Stimulated activated CD8-positive, alpha-beta memory T cell treated with anti-CD3 and anti-CD28 coated beads, Interleukin-12 subunit alpha, Interleukin-12 subunit beta, amount 100 ng/mL, for 24 hours (primary cell): ENCODE measurements around the gene DIO3.

Experiments
- DNase-seq: peaks from one replicate; pipeline ENCODE4 v3.0.0-alpha.2; 2020; ENCODE audit errors: extremely low read depth

DIO3 gene

GRCh38 chr14:101583006-101583714 lies 21.9 kb downstream of the DIO3 start:
- no peak for DNase-seq

- no peak for DNase-seq
Measured at GRCh38 chr14:101583715-101584054, 22.4 kb downstream of the DIO3 start.

DNA sequence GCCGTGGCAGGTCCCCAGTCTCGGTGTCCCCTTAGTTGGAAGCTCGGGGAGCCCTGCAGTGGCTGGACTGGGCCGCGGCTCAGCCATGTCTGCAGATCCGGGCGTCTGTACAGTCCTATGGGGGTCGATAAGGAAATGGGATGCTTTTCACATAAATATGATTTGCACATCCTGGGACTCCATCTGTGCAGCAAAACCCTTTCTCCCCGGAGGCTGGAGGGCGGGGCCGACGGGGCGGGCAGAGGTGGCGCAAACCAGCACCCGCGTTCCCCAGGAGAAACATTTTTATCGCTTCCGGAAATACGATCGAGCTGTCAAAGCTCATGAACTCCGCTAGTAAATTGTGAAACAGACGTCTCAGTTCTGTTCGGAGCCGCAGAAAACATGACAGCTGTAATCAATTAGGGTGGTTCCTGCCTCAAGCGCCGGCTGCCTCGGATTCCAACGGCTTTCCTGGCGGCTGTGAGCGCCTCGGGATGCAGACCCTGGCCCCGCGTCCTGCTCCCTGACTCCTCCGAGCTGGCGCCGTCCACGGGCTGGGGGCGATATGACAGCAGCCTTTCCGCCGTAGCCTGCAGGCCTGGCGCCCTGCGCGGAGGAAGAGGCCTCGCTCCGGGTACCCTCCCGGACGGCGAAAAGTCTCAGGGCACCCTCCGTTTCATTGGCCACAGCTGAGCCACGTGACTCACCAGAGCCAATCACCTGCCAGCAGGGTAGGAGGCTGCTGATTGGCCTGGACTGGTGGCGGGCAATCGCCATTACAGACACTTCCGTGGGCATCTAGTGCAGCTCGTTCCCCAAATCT lies 23.0 kb downstream of the DIO3 start:
- no peak for DNase-seq

GRCh38 chr14:101585211-101585610 lies 23.9 kb downstream of the DIO3 start:
- no peak for DNase-seq

DNA sequence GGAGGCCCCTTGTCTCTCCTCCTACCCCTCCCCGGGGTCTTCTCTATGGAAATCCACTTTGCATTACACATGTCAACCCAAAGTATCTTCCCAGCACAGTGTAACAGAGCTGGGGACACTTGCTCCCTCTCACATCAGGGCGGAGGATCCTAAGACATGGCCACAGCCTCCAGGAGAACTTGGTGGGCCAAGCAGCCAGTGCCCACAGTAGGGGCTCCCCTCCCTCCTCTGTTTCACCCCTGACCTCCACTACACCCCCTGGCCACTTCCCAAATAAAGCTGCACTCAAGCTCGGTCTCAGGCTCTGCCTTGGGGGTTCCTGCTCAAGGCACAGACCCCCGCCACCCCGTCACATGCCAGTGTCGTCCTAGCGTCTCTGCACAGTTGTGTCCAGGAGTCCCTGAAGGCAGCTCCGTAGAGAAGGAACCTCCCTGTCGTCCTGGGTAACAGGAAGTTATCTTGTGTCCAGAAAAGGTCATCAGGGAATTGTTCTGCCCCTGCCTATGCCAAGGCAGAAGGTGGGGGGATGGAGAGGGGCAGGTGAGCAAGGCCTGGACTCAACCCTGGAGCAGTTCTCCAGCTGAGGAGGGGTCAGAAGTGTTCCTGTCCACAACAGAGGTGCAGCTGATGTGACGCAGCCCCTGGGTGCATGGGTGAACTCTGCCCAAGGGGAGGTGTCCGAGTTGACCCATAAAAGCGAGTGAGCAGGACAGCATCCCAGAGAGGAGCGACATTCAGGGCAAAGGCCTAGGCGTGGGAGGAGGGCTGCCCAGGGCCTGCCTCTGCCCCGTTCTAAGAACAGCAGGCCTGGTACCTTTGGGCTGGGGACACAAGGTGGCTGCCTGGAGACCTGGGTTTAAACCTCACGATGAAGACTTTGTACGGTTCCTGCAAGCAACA lies 25.5 kb downstream of the DIO3 start:
- DNase-seq: no peak

DNA sequence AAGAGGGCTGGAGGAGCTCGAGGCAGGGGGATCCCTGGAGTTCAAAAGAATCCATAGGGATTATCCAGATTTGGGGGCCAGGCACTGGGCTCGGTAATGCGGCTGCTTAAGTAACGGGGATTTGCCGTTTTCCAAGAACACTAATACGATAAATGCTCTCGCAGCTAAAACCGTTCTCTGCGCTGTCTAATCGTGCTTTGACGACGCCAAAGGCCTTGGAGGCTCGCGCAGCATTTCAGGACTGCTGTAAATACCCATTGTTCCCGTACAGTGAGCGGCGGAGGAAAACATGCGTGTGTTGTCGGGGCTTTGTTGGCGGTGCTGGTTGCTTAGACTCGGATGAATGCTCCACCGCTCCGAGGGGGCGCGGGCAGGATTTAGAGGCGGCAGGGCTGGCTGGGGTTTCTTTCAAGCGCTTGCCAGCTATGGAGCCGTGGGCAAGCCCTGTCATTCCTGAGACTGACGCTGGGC lies 26.2 kb downstream of the DIO3 start:
- no peak for DNase-seq

DNA sequence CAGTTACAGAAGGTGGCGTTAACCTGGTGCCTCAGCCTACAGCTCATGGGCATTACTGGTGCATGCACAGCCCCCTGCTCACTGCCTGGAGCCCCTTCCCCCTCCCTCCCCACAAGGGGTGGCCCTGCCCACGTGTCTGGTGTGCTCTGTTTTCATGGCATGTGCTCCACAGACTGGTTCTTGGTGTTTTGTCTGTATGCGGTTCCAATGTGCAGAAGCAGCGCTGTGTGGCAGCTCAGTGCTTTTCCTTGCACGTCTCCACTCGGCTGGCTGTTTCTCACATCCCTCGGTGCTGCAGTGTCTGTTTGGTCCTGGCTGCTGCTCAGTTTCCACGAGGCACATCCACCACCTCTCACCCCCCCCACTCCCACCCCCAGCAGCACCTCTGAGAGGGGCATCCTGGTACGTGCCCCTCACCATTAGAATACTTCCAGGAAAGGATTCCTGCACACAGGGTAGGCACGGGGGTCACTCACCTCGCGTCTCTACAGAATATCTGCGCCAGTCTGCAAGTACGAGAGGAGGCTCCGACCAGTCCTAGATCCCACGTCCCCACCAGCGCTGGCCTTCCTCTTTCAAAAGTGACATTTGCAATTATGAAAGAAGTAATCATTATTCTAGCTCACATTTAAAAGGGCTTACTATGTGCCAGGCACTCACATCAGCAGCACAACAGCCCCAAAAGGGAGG lies 27.1 kb downstream of the DIO3 start:
- DNase-seq: no peak

GRCh38 chr14:101588990-101589389 lies 27.7 kb downstream of the DIO3 start:
- no peak for DNase-seq

DNA sequence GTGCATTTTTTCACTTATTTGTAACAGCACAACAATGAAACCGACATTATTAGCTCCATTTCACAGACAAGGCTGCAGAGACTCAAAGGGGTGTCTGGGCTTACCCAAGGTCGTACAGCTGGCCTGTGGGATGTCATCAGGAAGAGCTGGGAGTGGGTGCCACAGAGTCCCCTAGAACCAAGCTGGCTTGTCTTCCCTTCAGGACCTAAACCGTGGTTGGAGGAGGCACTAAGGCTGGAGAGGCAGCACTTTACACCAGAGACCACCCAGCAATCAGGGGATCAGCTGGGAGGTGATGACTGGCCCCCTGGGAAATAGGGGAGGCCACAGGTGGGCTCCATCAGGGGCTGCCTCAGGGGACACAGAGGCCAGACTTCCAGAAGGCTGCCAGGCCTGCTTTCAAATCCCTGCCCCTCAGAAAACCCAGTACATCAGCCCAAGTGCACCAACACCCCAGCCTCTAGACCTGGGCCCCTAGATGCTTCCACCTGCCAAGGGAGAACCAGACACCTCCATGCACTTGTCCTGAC lies 28.3 kb downstream of the DIO3 start:
- no peak for DNase-seq

- DNase-seq: no peak
Measured at GRCh38 chr14:101590062-101590461, 28.8 kb downstream of the DIO3 start.

GRCh38 chr14:101590616-101591015 lies 29.3 kb downstream of the DIO3 start:
- no peak for DNase-seq

DNA sequence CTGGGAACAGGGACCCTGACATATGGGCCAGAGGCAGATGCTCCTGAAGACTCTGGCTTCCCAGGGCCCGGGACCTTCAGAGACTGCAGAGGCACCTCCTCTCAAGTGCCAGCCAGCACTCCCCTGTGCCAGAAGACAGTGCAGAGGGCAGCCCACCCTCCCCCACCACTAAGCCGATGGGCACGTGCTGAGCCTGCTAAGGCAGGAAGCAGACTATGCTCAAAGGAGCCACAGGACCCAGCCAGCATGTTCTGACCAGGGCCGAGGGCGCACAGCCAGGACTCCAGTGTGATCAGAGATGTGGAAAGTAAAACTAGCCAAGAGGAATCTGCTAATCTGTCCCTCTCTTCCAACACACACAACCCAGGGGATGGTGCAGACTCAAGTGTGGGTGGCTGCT lies 29.8 kb downstream of the DIO3 start:
- DNase-seq: no peak

DNA sequence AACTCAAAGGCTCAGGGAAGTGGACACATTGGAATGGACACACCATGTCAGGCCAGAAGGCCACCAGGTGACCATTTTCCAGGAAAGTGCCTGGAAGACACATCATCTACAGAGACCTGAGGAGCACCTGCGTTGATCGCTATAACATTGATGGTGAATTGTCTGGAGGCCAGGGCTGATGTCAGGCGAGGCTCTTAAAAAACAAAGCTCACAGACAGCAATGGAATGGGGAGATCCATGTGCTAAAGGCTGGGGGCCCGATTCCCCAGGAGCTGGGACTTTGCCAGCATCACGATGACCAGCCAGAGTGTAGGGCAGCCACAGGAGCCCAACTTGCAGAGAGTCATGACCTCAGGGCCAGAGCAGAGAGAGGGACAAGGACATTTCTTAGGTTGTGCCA lies 30.3 kb downstream of the DIO3 start:
- no peak for DNase-seq

DNA sequence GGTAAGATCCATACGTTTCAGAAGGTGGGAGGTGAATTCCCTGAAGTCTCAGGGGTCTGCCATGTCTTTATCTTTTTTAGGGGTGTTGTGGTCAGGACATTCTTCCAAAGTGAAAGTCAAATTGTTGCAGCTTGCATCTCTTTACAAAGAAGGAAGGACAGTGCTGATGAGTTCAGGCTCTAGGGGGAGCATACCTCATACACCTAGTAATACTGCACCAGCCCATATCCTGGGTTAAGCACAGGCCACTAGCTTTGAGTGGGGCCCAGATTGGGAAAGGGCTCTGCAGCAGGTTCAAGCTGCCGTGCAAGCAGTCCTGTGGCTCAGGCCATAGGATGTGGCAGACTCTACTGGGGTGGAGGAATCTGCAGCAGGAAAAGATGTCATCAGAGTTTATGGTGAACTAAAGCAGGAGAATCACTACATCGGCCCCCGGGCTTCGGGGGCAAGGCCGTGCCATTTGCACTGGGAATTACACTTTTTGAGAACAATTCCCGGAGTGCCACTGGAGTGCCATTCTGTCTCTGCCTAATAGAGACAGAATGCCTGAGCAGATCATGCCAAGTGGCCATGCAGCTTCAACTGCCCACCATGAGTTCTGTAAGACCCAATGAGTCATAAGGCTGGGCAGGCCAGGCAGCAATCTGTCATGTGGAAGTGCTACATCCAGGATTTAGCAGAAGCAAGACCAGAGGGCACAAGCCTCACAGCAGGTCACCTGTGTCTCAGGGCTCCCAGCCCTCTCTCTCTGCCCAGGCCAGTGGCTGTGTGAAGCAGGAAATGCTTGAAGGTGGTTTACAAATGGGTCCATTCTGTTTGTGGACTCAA lies 32.3 kb downstream of the DIO3 start:
- no peak for DNase-seq

DNA sequence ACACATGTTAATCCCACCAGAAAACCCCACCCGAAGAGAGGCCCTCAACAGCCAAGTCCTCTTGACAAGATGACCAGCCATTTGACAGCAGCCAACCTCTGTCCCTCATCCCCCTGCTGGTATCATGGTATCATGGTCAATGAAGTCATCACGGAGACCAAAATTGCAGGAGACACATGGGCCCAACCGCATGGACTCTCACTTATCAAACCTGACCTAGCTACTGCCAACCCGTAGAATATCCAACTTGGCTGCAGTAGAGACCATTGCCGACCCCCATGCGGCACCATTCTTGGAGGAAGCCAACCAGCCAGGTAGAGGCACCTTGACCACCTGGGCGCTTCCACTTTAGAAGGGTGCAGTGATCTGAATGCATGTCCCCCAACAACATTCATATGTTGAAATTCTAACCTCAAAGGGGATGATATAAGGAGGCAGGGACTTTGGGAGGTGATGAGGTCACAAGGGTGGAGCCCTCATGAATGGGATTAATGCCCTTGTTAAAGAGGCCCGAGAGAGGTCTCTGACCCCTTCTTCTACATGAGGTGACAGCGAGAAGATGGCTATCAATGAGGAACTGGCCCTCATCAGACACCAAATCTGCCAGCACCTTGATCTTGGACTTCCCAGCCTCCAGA lies 33.3 kb downstream of the DIO3 start:
- DNase-seq: no peak

DNA sequence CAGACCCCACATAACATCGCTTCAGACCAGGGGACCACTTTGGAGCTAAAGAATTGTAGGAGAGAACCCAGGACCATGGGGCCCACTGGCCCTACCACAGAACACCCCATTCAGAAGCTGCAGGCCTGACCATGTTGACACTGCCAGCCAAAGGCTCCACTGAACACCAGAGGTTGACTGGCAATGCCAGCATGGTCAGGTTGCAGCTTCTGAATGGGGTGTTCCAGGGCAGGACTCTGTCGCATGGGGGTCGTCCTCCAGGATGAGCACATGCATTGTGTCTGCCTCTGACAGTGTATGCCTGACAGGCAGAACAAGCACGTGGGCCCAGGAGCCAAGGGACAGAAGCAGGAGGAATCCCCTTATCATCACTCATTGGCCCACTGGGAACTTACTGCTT lies 34.1 kb downstream of the DIO3 start:
- no peak for DNase-seq

DNA sequence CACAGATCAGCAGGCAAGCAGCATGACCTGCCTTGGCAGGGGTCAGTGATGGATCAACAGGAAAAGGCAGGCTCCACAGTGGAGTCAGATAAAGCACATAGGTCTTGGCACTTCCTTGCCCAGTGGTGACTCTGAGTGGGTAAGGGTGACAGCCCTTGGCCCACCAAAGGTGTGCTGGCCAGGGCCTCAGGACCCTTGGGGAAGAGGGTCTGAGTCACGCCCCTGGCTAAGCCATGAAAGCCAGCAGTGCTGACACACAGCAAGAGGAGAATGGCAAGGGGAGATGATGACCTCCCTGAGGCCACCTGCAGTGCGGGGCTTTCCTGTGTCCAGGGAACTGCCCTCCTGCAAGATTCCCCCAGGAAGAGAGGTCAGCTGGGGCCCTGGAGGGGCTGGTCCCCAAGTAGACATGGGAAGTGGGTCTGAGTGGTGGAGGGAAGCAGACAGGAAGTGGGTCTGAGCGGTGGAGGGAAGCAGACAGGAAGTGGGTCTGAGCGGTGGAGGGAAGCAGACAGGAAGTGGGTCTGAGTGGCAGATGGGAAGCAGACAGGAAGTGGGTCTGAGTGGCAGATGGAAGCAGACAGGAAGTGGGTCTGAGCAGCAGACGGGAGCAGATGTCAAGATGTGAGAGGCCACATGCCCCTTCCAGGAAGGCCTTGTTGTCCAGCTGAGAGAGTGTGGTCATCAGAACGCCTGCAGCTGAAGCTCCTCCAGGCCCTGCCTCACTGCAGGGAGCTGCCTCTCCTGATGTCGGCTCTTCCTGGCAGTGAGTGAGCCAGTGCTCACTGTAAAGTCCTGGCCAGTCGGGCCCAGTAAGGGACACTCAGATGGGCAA lies 34.8 kb downstream of the DIO3 start:
- DNase-seq: peak; percentile 5

DNA sequence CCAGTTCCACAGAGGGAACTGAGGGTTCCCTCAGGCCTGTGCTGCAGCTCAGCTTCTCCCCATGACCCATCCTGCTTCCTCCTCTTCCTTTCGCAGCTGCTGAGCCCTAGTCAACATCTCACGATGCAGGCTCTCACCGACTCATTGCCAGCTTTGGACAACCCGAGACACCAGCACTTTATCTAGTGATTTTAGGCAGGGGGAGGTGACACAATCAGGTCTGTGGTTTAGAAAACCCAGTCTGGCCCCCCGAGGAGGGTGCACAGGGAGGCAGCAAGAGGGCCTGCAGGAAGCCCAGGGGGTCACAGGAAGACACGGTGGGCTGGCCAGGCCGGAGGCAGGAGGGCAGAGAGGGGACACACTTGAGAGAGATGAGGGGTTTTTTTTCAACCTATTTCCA lies 35.4 kb downstream of the DIO3 start:
- no peak for DNase-seq

- no peak for DNase-seq
Measured at GRCh38 chr14:101598159-101598558, 36.9 kb downstream of the DIO3 start.
